Uterus (tissue), 4 donors: ENCODE data around the gene EMC10. TPM values are rescaled to one million over a fixed set of nuclear protein-coding genes. Genes with fewer than 3 reads are reported as not detected.

ENCODE experiments used
- DNase-seq, 2 donors: peaks; one replicate each; pipeline ENCODE4 v3.0.0-alpha.2; 2019 to 2020
- H3K27ac ChIP-seq, 2 donors: fragments of 200-600 bp; sonication (generic); 1 replicate in 1 of 2; 2 replicates in 1 of 2; pipeline ENCODE4 v1.5.1; 2016 to 2018
- H3K27me3 ChIP-seq, 2 donors: fragments of 200-600 bp; sonication (generic); one replicate each; pipeline ENCODE4 v1.5.1; 2018 to 2019; ENCODE audit warnings: control low read depth in 1 of 2
- H3K36me3 ChIP-seq, 2 donors: fragments of 200-600 bp; sonication (generic); one replicate each; pipeline ENCODE4 v1.5.1; 2019; ENCODE audit warnings: control low read depth in 1 of 2
- H3K4me1 ChIP-seq, 2 donors: fragments of 200-600 bp; sonication (generic); one replicate each; pipeline ENCODE4 v1.5.1; 2018 to 2019; ENCODE audit warnings: control low read depth in 1 of 2
- H3K4me3 ChIP-seq, 2 donors: fragments of 200-600 bp; sonication (generic); 1 replicate in 1 of 2; 2 replicates in 1 of 2; pipeline ENCODE4 v1.5.1; 2018 to 2019; ENCODE audit warnings: mild to moderate bottlenecking in 1 of 2
- H3K9me3 ChIP-seq, 2 donors: fragments of 200-600 bp; sonication (generic); one replicate each; pipeline ENCODE4 v1.5.1; 2019; ENCODE audit warnings: control low read depth in 1 of 2
- POLR2A ChIP-seq, 2 donors: fragments of 450-650 bp; IDR thresholded peaks; one replicate each; pipeline ENCODE4 v1.6.1; 2016; ENCODE audit warnings: antibody characterized with exemption in 2 of 2, mild to moderate bottlenecking in 1 of 2, moderate library complexity in 1 of 2
- intact Hi-C: fragments of 100-400 bp; cut with DNase I; formaldehyde crosslinking; loops from one replicate; pipeline ENCODE4 v1.15.1; 2023; ENCODE audit warnings: low total_unique reads
- total RNA-seq, 4 donors: library from RNA; depleted of rRNA in 3 of 4; stranded (reverse); fragments of >200 nt in 3 of 4; gene quantifications; one replicate each; pipeline versions ENCODE4 v1.1.0 to v1.2.4, GENCODE V29; 2014 to 2023
- TF ChIP-seq, protein P1 (sequence below), 4 experiments: fragments of 200-600 bp in 2 of 4; fragments of 450-650 bp in 2 of 4; sonication (generic) in 2 of 4; IDR thresholded peaks; one replicate each; pipeline ENCODE4 v1.5.1; 2016 to 2019; ENCODE audit warnings: antibody characterized with exemption in 4 of 4, mild to moderate bottlenecking in 2 of 4, moderate library complexity in 1 of 4
- donor health status: DM: yes; HTN: yes; CAD: no.

The EMC10 gene
- total RNA-seq, 4 donors from 2014 or later: 30.5 to 121 (median 45.8) TPM

DNA sequence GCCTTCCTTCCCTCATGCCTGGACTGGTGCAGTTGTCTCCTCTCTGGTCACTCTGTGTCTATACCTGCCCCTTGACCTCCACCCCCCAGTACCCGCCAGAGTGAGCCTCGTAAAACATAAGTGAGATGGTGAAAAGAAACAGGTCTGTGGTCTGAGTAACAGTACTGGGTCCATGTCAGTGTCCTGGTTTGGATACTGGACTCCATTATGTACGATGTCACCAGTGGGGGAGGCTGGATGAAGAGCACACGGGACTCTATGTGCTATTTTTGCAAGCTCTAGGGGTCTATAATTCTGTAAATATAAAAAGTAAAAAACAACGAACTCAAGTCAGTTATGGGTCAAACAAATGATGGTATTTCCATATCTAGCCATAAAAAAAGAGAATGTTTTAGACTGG is 29.3 kb upstream of the EMC10 start:
- H3K9me3 ChIP-seq: no peaks in the 10 kb centered on the region
- H3K36me3 ChIP-seq: no peaks in the 10 kb centered on the region
- no peak overlapping the region for H3K4me3 ChIP-seq
- no peaks in the 10 kb centered on the region for H3K4me1 ChIP-seq
- intact Hi-C loops: no loop called here
- DNase-seq: no peak
- no peak overlapping the region for H3K27ac ChIP-seq
- TF ChIP-seq POLR2A (IDR thresholded peaks at IDR 0.05): no peak
- no peaks in the 10 kb centered on the region for H3K27me3 ChIP-seq

DNA sequence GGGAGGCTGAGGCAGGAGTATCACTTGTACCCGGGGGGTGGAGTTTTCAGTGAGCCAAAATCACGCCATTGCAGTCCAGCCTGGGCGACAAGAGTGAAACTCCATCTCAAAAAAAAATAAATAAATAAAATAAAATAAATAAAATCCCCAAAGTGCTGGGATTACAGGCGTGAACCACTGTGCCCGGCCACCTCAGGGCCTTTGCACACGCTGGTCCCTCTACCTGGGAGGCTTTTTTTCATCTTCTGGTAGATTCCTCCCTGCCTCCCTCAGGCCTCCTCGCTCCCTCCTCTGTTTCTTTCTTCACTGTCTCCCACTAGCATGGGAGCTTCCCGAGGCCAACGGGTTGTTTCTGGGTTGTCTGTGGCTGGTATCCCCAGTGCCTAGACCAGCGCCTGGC is 28.6 kb upstream of the EMC10 start:
- H3K36me3 ChIP-seq: no peaks in the 10 kb centered on the region
- no peaks in the 10 kb centered on the region for H3K4me1 ChIP-seq
- TF ChIP-seq POLR2A (IDR thresholded peaks at IDR 0.05): no peak
- TF ChIP-seq, protein P1, sequence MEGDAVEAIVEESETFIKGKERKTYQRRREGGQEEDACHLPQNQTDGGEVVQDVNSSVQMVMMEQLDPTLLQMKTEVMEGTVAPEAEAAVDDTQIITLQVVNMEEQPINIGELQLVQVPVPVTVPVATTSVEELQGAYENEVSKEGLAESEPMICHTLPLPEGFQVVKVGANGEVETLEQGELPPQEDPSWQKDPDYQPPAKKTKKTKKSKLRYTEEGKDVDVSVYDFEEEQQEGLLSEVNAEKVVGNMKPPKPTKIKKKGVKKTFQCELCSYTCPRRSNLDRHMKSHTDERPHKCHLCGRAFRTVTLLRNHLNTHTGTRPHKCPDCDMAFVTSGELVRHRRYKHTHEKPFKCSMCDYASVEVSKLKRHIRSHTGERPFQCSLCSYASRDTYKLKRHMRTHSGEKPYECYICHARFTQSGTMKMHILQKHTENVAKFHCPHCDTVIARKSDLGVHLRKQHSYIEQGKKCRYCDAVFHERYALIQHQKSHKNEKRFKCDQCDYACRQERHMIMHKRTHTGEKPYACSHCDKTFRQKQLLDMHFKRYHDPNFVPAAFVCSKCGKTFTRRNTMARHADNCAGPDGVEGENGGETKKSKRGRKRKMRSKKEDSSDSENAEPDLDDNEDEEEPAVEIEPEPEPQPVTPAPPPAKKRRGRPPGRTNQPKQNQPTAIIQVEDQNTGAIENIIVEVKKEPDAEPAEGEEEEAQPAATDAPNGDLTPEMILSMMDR (IDR thresholded peaks at IDR 0.05): no peak
- no peaks in the 10 kb centered on the region for H3K27me3 ChIP-seq
- no peak for DNase-seq
- H3K4me3 ChIP-seq: no peak overlapping the region
- no peaks in the 10 kb centered on the region for H3K9me3 ChIP-seq
- intact Hi-C loops: no loop called here
- H3K27ac ChIP-seq: no peak overlapping the region

DNA sequence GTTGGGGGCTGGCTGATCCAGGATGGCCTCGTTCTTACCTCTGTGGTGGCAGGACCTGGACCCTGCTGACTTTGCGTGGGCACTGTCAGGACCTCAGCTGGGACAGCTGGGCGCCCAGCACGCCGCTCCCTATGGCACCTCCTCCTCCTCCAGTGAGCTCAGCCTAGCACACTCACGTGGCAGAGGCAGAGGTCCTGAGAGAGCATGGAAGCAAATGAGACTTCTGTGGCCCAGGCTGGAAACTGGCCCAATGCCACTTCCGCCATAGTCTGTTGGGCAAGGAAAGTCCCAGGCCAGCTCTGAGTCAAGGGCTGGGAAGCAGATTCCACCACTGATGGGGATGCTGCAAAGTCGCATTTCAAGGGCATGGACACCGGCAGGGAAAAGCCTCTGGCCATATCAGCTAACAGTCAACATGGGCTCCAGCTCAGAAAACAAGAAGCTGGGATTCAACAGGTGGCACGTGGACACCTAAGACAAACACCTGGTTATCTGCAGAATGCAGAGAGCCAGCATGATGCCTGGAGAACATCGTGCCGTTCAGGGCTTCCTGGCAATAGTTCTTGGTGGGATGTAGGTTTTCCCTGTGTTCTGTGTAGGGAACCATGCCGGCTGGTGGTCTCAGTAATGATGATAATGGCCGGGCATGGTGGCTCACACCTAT is 26.9 kb upstream of the EMC10 start:
- no peak overlapping the region for H3K4me3 ChIP-seq
- H3K9me3 ChIP-seq: no peaks in the 10 kb centered on the region
- H3K36me3 ChIP-seq: no peaks in the 10 kb centered on the region
- DNase-seq: no peak
- no peaks in the 10 kb centered on the region for H3K4me1 ChIP-seq
- TF ChIP-seq, protein P1 (IDR thresholded peaks at IDR 0.05): no peak
- TF ChIP-seq POLR2A (IDR thresholded peaks at IDR 0.05): no peak
- intact Hi-C loops: no loop called here
- no peak overlapping the region for H3K27ac ChIP-seq
- no peaks in the 10 kb centered on the region for H3K27me3 ChIP-seq

DNA sequence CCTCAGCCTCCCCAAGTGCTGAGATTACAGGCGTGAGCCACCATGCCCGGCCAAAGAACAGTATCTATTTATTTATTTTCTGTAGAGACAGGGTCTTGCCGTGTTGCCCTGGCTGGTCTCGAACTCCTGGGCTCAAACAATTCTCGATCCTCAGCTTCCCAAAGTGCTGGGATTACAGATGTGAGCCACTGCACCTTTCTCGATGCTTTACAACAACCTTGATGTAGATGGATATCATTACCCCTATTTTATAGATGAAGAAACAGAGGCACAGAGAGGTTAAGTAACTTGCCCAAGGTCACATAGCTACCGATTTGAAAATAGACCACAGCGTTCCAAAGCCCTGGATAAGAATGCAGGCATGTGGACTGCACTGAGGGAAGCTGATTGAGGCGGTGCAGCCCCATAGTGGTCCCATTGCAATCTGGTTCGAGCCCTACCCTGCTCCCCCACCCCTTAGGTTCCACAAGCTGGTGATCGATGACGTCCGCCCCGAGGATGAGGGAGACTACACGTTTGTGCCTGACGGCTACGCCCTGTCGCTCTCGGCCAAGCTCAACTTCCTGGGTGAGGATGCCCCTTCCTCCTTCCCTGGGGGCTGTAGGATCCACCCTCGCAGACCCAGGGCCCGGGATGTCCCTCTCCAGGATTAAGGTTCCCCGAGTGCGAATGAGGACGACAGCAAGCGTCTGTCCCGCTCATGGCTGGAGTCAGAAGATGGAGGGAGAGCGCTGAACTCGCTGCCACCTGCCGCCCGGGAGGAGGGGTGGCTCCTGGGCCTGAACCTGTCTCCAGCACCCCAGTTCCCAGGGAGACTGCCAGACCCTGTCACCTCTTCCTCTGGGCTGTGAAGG is 25.7 kb upstream of the EMC10 start:
- H3K4me1 ChIP-seq: no peaks in the 10 kb centered on the region
- no peak for DNase-seq
- no peaks in the 10 kb centered on the region for H3K36me3 ChIP-seq
- intact Hi-C loops: no loop called here
- no peak overlapping the region for H3K4me3 ChIP-seq
- no peak overlapping the region for H3K27ac ChIP-seq
- H3K9me3 ChIP-seq: no peaks in the 10 kb centered on the region
- no peaks in the 10 kb centered on the region for H3K27me3 ChIP-seq
- TF ChIP-seq, protein P1 (IDR thresholded peaks at IDR 0.05): no peak
- TF ChIP-seq POLR2A (IDR thresholded peaks at IDR 0.05): no peak

DNA sequence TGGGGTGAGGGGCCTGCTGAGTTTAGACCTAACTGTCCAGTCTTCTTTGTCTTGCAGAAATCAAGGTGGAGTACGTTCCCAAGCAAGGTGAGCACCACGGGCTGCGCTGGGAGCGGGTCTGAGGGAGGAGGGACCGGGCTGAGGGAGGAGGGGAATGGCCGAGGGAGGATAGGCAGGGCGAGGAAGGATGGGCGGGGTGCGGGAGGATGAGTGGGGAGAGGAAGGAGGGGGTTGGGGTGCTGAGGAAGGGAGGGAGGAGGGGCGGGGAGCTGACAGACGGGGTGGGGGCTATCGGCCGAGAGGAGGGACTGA is 25.1 kb upstream of the EMC10 start:
- DNase-seq: no peak
- intact Hi-C loops: no loop called here
- Histone ChIP-seq H3K4me3 (no peak overlapping the region), H3K9me3 (no peaks in the 10 kb centered on the region), H3K4me1 (no peaks in the 10 kb centered on the region), H3K27me3 (no peaks in the 10 kb centered on the region), H3K36me3 (no peaks in the 10 kb centered on the region), H3K27ac (no peak overlapping the region)
- TF ChIP-seq, protein P1 (IDR thresholded peaks at IDR 0.05): no peak
- TF ChIP-seq POLR2A (IDR thresholded peaks at IDR 0.05): no peak
